HepG2 (cell line): ENCODE data around the gene PCDHGA6. TPM values are rescaled to one million over a fixed set of nuclear protein-coding genes. Genes with fewer than 3 reads are reported as not detected.

Experiments used
- ATAC-seq: fragments of 200-7000 bp; cut with Tn5 transposase; 3 replicates; pipeline ENCODE4 v1.9.1; 2020; ENCODE audit warnings: mild to moderate bottlenecking, moderate library complexity
- BruUV-seq: library from RNA; stranded (reverse); fragments of 400-500 nt; replicated peaks from 2 replicates; lab custom pipeline; 2021; lab: Mats Ljungman, UMichigan
- CTCF ChIA-PET: fragments of 300-600 bp; formaldehyde crosslinking; extraction: SDS; loops from one replicate; lab custom pipeline; 2021; ENCODE audit warnings: low total read pairs, inconsistent platforms, low intra/inter-chr PET ratio; lab: Yijun Ruan, JAX
- POLR2A ChIA-PET: fragments of 350-600 bp; sonication (Branson Sonifier 250); formaldehyde crosslinking; loops from one replicate; lab custom pipeline; 2020; ENCODE audit warnings: antibody characterized with exemption, inconsistent platforms; lab: Yijun Ruan, JAX
- DNase-seq: peaks from one replicate; pipeline ENCODE4 v3.0.0-alpha.2; 2015; ENCODE audit warnings: low spot score
- FAIRE-seq: peaks from 3 replicates; lab custom pipeline; 2011; peaks lifted over from hg19 to GRCh38; lab: Jason Lieb, UNC
- H2AFZ ChIP-seq: one replicate; pipeline ENCODE4 v1.6.1; 2011; ENCODE audit warnings: low read length, inconsistent platforms
- H3K27ac ChIP-seq: fragments of 300-600 bp; 3 replicates; pipeline ENCODE4 v1.8.0; 2011; ENCODE audit warnings: mixed run types, mild to moderate bottlenecking, mixed read lengths, low read length, inconsistent platforms; ENCODE audit not compliant: insufficient read depth; ENCODE audit errors: extremely low read length
- H3K27me3 ChIP-seq, 2 experiments: fragments of 200-600 bp in 1 of 2; 2 replicates in 1 of 2; 3 replicates in 1 of 2; pipeline versions ENCODE4 v1.6.0 to v1.8.0; 2011; ENCODE audit warnings: low read length in 2 of 2, mild to moderate bottlenecking in 2 of 2, moderate library complexity in 2 of 2, inconsistent platforms in 1 of 2; ENCODE audit not compliant: insufficient read depth in 2 of 2, control insufficient read depth in 1 of 2
- H3K36me3 ChIP-seq, 2 experiments: fragments of 200-600 bp in 1 of 2; replicated peaks in 1 of 2; 2 replicates in 1 of 2; 3 replicates in 1 of 2; pipeline versions ENCODE4 v1.5.1 to v1.8.0; 2011; ENCODE audit warnings: low read length in 2 of 2, inconsistent platforms in 1 of 2; ENCODE audit not compliant: insufficient read depth in 2 of 2, control insufficient read depth in 1 of 2
- H3K4me1 ChIP-seq: 2 replicates; pipeline ENCODE4 v1.5.1; 2012; ENCODE audit warnings: low read length, inconsistent platforms; ENCODE audit not compliant: insufficient read depth
- H3K4me2 ChIP-seq: 2 replicates; pipeline ENCODE4 v1.6.0; 2011; ENCODE audit warnings: low read depth, low read length, inconsistent platforms
- H3K4me3 ChIP-seq, 3 experiments: fragments of 200-600 bp in 1 of 3; sonication (generic), shearing (Covaris generic) in 1 of 3; replicated peaks in 1 of 3; 2 replicates each; pipeline ENCODE4 v1.5.1; 2011 to 2016; ENCODE audit warnings: low read length in 3 of 3, inconsistent platforms in 2 of 3, low read depth in 2 of 3, mild to moderate bottlenecking in 2 of 3, control low read depth in 1 of 3, mixed read lengths in 1 of 3; ENCODE audit not compliant: insufficient read depth in 1 of 3
- H3K79me2 ChIP-seq: one replicate; pipeline ENCODE4 v1.6.1; 2011; ENCODE audit warnings: low read length, inconsistent platforms; ENCODE audit not compliant: insufficient read depth
- H3K9ac ChIP-seq: 2 replicates; pipeline ENCODE4 v1.6.0; 2011; ENCODE audit warnings: mild to moderate bottlenecking, low read depth, low read length, inconsistent platforms; ENCODE audit not compliant: insufficient read depth
- H3K9me3 ChIP-seq: 2 replicates; pipeline ENCODE4 v1.5.1; 2012; ENCODE audit warnings: mild to moderate bottlenecking, low read length
- H4K20me1 ChIP-seq: 2 replicates; pipeline ENCODE4 v1.6.0; 2011; ENCODE audit warnings: inconsistent platforms, mild to moderate bottlenecking, low read length, moderate library complexity; ENCODE audit not compliant: insufficient read depth
- CAMTA2 ChIP-seq: sonication (generic); formaldehyde crosslinking; IDR thresholded peaks from 2 replicates; pipeline ENCODE4 v1.4.0; 2020; ENCODE audit warnings: mild to moderate bottlenecking, missing genetic modification reagents, borderline replicate concordance
- CHD2 ChIP-seq: IDR thresholded peaks from 2 replicates; pipeline ENCODE4 v1.6.1; 2011; ENCODE audit warnings: low read depth, low read length, improper control_type of control experiment
- CTCF ChIP-seq: sonication (generic); formaldehyde crosslinking; IDR thresholded peaks from 2 replicates; pipeline ENCODE4 v1.5.0; 2020; ENCODE audit warnings: mild to moderate bottlenecking, missing genetic modification reagents, moderate library complexity
- JARID2 ChIP-seq: sonication (generic); formaldehyde crosslinking; IDR thresholded peaks from 2 replicates; pipeline ENCODE4 v1.8.1; 2023; ENCODE audit warnings: missing genetic modification reagents, inconsistent platforms; ENCODE audit not compliant: insufficient replicate concordance
- TBX2 ChIP-seq: sonication (generic); formaldehyde crosslinking; IDR thresholded peaks from 2 replicates; pipeline ENCODE4 v1.5.0; 2020; ENCODE audit warnings: missing genetic modification reagents, mild to moderate bottlenecking, borderline replicate concordance
- TIGD3 ChIP-seq: sonication (generic); formaldehyde crosslinking; IDR thresholded peaks from 2 replicates; pipeline ENCODE4 v1.5.1; 2020; ENCODE audit warnings: mild to moderate bottlenecking, missing genetic modification reagents, borderline replicate concordance
- TSC22D2 ChIP-seq: sonication (generic); formaldehyde crosslinking; IDR thresholded peaks from 2 replicates; pipeline ENCODE4 v1.5.1; 2020; ENCODE audit warnings: missing genetic modification reagents, mild to moderate bottlenecking, borderline replicate concordance
- ZNF367 ChIP-seq: sonication (generic); formaldehyde crosslinking; IDR thresholded peaks from 2 replicates; pipeline ENCODE4 v1.4.0; 2020; ENCODE audit warnings: missing genetic modification reagents, borderline replicate concordance
- ZNF766 ChIP-seq: sonication (generic); formaldehyde crosslinking; IDR thresholded peaks from 2 replicates; pipeline ENCODE4 v1.5.0; 2020; ENCODE audit warnings: missing genetic modification reagents, borderline replicate concordance
- ZNF883 ChIP-seq: sonication (generic); formaldehyde crosslinking; IDR thresholded peaks from 2 replicates; pipeline ENCODE4 v1.5.1; 2020; ENCODE audit warnings: mild to moderate bottlenecking, missing genetic modification reagents; ENCODE audit errors: not compliant biosample characterization
- WGBS: methylation state at CpG from one replicate; pipeline ENCODE4 v1.1.6; 2017; ENCODE audit warnings: low lambda C conversion rate; 5-methylcytosine and 5-hydroxymethylcytosine counted together
- in situ Hi-C: cut with HindIII; loops from 2 replicates; pipeline ENCODE4 v1.10.0; 2017; ENCODE audit warnings: low pct_unique_long_range_greater_than_20kb; ENCODE audit not compliant: extremely low pct_ligation_motif_present
- intact Hi-C: fragments of 100-400 bp; cut with micrococcal nuclease; formaldehyde crosslinking; loops from one replicate; pipeline ENCODE4 v1.10.0; 2022; ENCODE audit not compliant: unreplicated experiment
- polyA plus RNA-seq, 8 experiments: library from polyadenylated mRNA; depleted of rRNA in 3 of 8; stranded (reverse) in 7 of 8; unstranded in 1 of 8; fragments of >200 nt; fragmentation: Illumina TruSeq in 4 of 8; extraction: Trizol in 4 of 8; gene quantifications; 2 replicates each; pipeline versions ENCODE4 v1.2.1 to v1.2.3, GENCODE V29; 2011 to 2016; ENCODE audit warnings: low read depth in 4 of 8, missing spikeins in 1 of 8, mixed read lengths in 1 of 8; ENCODE audit not compliant: insufficient read depth in 1 of 8
- total RNA-seq, 5 experiments: library from RNA; depleted of rRNA; stranded (reverse); fragments of >200 nt; fragmentation: Illumina TruSeq; extraction: Trizol; gene quantifications; 2 replicates each; pipeline ENCODE4 v1.2.3, GENCODE V29; 2016; ENCODE audit warnings: low read depth in 1 of 5
- TF ChIP-seq, protein P1 (sequence below): sonication (generic); formaldehyde crosslinking; IDR thresholded peaks from 2 replicates; pipeline ENCODE4 v1.5.1; 2020; ENCODE audit warnings: mild to moderate bottlenecking, missing genetic modification reagents, moderate library complexity

The PCDHGA6 gene
- total and polyA plus RNA-seq, 2 of the 13 experiments (the other 11 are each of a cell fraction or from before 2014, with no cell fraction given), result 0.33 to 0.51 TPM

DNA sequence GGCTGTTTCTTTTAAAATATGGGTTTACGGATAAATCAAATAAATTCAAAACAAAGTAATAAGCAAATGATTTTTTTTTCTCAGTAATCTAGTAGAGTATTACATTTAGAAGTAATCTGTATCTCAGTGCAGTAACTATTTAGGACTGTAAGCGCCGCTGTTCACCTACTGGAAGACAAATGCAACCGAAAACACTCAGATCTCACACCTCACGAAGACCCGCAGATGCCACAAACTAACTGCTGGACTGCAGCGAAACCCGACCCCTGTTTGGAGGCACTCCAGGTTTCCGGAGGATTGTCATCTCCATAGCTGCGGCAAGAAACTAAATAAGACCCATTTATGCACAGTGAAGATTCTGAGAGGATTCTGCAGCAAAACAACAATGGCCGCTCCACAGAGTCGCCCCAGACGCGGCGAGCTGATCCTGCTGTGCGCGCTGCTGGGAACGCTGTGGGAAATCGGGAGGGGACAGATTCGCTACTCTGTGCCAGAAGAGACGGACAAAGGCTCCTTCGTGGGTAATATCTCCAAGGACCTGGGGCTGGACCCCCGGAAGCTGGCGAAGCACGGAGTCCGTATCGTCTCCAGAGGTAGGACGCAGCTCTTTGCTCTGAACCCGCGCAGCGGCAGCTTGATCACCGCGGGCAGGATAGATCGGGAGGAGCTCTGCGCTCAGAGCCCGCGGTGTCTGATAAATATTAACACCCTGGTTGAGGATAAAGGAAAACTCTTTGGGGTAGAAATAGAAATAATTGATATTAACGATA is 18.9 kb downstream of the PCDHGA6 start, which contains the start of gene PCDHGA8:
Gene PCDHGA8 (plus strand): TSS at position 205 of the 770 bp plus-strand sequence. CDS start 181 bp downstream, at position 386.
- DNase-seq (no peak), ATAC-seq (no peak), FAIRE-seq (no peak)
- intact Hi-C loops, result no loop called here
- peak; percentile 17; the same call in 1 of the 2 replicates for TF ChIP-seq CTCF
- TF ChIP-seq TBX2 (CRISPR knock-in tag), result no peak
- H3K9ac ChIP-seq, result no peak within 1 kb of the TSS
- in situ Hi-C loops, result no loop called here
- H3K4me2 ChIP-seq, result no peak within 1 kb of the TSS
- CTCF ChIA-PET, result no interaction called here
- POLR2A ChIA-PET, result no interaction called here
- H3K36me3 ChIP-seq, result no peaks in the 10 kb centered on the region
- BruUV-seq, result no TSS peak
- no peaks in the 10 kb centered on the region for H3K27me3 ChIP-seq
- H3K79me2 ChIP-seq, result no peaks in the 10 kb centered on the region
- H4K20me1 ChIP-seq, result no peaks in the 10 kb centered on the region
- H2AFZ ChIP-seq, result no peak within 1 kb of the TSS
- no peak within 1 kb of the TSS for H3K27ac ChIP-seq
- H3K9me3 ChIP-seq, result peaks cover 47% of the 10 kb centered on the region
- WGBS, result 89% methylated on average over 38 of the region's 38 CpGs
- H3K4me1 ChIP-seq, result peaks cover 5% of the 10 kb centered on the region; the same call in 1 of the 2 replicates
- H3K4me3 ChIP-seq, result no peak within 1 kb of the TSS

GRCh38 chr5:141393267-141393666 is 19.6 kb downstream of the PCDHGA6 start:
- H3K4me3 ChIP-seq, result no peak overlapping the region
- H3K36me3 ChIP-seq, result no peaks in the 10 kb centered on the region
- BruUV-seq, result no TSS peak
- H3K79me2 ChIP-seq, result no peaks in the 10 kb centered on the region
- FAIRE-seq, result no peak
- DNase-seq, result no peak
- intact Hi-C loops, result no loop called here
- ChIA-PET CTCF (no interaction called here), POLR2A (no interaction called here)
- no peak overlapping the region for H3K9ac ChIP-seq
- no peaks in the 10 kb centered on the region for H3K27me3 ChIP-seq
- peaks cover 51% of the 10 kb centered on the region for H3K9me3 ChIP-seq
- no peak overlapping the region for H2AFZ ChIP-seq
- WGBS, result 64% methylated on average over 16 of the region's 21 CpGs
- H3K4me1 ChIP-seq, result peaks cover 5% of the 10 kb centered on the region; the same call in 1 of the 2 replicates
- no peaks in the 10 kb centered on the region for H4K20me1 ChIP-seq
- no peak overlapping the region for H3K27ac ChIP-seq
- no peak overlapping the region for H3K4me2 ChIP-seq
- in situ Hi-C loops, result no loop called here
- ATAC-seq, result no peak
- TF ChIP-seq TSC22D2 (no peak), JARID2 (CRISPR knock-in tag) (no peak), CHD2 (no peak), TIGD3 (CRISPR knock-in tag) (no peak), ZNF766 (no peak), CAMTA2 (no peak), ZNF883 (CRISPR knock-in tag) (no peak), ZNF367 (CRISPR knock-in tag) (no peak)
- TF ChIP-seq, protein P1, sequence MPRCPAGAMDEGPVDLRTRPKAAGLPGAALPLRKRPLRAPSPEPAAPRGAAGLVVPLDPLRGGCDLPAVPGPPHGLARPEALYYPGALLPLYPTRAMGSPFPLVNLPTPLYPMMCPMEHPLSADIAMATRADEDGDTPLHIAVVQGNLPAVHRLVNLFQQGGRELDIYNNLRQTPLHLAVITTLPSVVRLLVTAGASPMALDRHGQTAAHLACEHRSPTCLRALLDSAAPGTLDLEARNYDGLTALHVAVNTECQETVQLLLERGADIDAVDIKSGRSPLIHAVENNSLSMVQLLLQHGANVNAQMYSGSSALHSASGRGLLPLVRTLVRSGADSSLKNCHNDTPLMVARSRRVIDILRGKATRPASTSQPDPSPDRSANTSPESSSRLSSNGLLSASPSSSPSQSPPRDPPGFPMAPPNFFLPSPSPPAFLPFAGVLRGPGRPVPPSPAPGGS (CRISPR knock-in tag), result no peak
